GM18526 (cell line): ENCODE results near the gene C22orf23.

Experiments
- POLR2A ChIP-seq: IDR thresholded peaks from 3 replicates; pipeline ENCODE4 v1.6.1; 2011; ENCODE audit not compliant: insufficient read length; ENCODE audit errors: extremely low read depth

The C22orf23 gene

GRCh38 chr22:37898441-37899181 is 54.8 kb downstream of the C22orf23 start:
- TF ChIP-seq POLR2A = no peak

- no peak for TF ChIP-seq POLR2A
Measured at GRCh38 chr22:37897807-37898206, 55.6 kb downstream of the C22orf23 start.

GRCh38 chr22:37896939-37897338 is 56.5 kb downstream of the C22orf23 start:
- TF ChIP-seq POLR2A = no peak

- TF ChIP-seq POLR2A = peak; percentile 38
Measured at GRCh38 chr22:37896181-37896592, 57.2 kb downstream of the C22orf23 start.

- no peak for TF ChIP-seq POLR2A
Measured at GRCh38 chr22:37894939-37895670, 58.3 kb downstream of the C22orf23 start.

GRCh38 chr22:37893583-37893983 is 59.8 kb downstream of the C22orf23 start:
- TF ChIP-seq POLR2A = no peak
